Activated naive CD8-positive, alpha-beta T cell treated with anti-CD3 and anti-CD28 coated beads, Interleukin-2, amount 10 ng/mL, durations not matched to agents 7 days and 5 days (primary cell): Measurements from ENCODE around the gene LSS. TPM values are rescaled to one million over a fixed set of nuclear protein-coding genes. Genes with fewer than 3 reads are reported as not detected.

ENCODE experiments used
- ATAC-seq: fragments of 150-1000 bp; cut with Tn5 transposase; one replicate; pipeline ENCODE4 v1.10.0; 2021; ENCODE audit warnings: low read depth, moderate library complexity
- POLR2A ChIA-PET: fragments of 350-600 bp; sonication (Branson Sonifier 250); formaldehyde crosslinking; loops from one replicate; lab custom pipeline; 2021; ENCODE audit warnings: antibody characterized with exemption; lab: Charles Lee
- DNase-seq: peaks from one replicate; pipeline ENCODE4 v3.0.0; 2021
- H3K27ac Mint-ChIP-seq: one replicate; pipeline ENCODE4 v1.8.0; 2022; ENCODE audit warnings: mild to moderate bottlenecking, mixed read lengths
- H3K27me3 Mint-ChIP-seq: one replicate; pipeline ENCODE4 v1.8.0; 2022; ENCODE audit warnings: mild to moderate bottlenecking, moderate library complexity, mixed read lengths
- H3K36me3 Mint-ChIP-seq: one replicate; pipeline ENCODE4 v1.8.0; 2021; ENCODE audit warnings: mild to moderate bottlenecking, mixed read lengths
- H3K4me1 Mint-ChIP-seq: one replicate; pipeline ENCODE4 v1.8.0; 2021; ENCODE audit warnings: mixed read lengths
- H3K4me3 Mint-ChIP-seq: one replicate; pipeline ENCODE4 v1.8.0; 2022; ENCODE audit warnings: mild to moderate bottlenecking, moderate library complexity, mixed read lengths
- H3K9me3 Mint-ChIP-seq: one replicate; pipeline ENCODE4 v1.8.0; 2021; ENCODE audit warnings: mixed read lengths
- total RNA-seq, 2 experiments: library from RNA; stranded (reverse); gene quantifications; one replicate each; pipeline ENCODE4 v1.2.3, GENCODE V29; 2021

Gene LSS
- total RNA-seq, 2 experiments from 2014 or later, result 57.6 to 66.7 TPM

DNA sequence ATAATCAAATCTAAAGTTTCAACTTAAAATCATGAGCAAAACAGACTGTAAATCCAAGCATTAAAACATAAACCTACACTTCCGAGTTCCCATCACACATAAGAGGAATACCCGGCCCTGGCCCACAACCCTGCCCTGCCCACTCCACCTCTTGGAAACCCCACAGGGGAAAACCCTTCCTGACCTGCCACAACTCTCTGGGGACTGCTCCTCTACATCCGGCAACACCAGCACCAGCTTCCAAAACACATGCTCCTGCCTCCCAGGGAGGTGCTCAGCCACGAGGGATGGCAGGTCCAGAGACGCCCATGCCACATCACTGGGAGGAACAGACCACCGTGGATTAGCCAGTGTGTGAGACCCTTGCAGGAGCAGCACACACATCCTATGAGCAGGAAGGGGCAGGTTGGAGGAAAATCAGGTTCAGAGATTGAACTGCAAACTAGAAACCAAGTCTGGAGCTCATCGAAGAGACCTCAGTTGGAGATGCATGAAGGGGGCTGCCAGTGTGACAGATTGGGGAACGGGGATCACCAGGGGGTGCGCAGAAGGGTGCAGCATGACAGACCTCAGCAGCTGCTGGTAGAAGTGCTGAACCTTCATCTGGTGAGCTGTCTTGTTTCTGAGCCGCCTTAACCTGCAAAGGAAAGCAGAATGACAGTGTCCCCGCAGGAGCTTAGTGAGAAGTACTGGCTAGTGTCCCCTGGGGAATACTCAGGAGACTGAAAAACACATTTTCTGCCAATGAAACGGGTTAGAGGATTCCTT is 25.8 kb upstream of the LSS start:
- H3K4me3 Mint-ChIP-seq, result peak overlapping the region; percentile 62
- no peaks in the 10 kb centered on the region for H3K27me3 Mint-ChIP-seq
- POLR2A ChIA-PET, result interaction anchor here (0.7 to 1.3 kb wide), 3 partner anchors 9 to 169 kb away, joined by 3 to 4 read pairs (median 4); no protein-coding TSS in a partner anchor
- no peak for DNase-seq
- peaks cover 35% of the 10 kb centered on the region for H3K4me1 Mint-ChIP-seq
- H3K9me3 Mint-ChIP-seq, result no peaks in the 10 kb centered on the region
- ATAC-seq, result no peak
- peaks cover 56% of the 10 kb centered on the region for H3K36me3 Mint-ChIP-seq
- peak overlapping the region; percentile 85 for H3K27ac Mint-ChIP-seq

DNA sequence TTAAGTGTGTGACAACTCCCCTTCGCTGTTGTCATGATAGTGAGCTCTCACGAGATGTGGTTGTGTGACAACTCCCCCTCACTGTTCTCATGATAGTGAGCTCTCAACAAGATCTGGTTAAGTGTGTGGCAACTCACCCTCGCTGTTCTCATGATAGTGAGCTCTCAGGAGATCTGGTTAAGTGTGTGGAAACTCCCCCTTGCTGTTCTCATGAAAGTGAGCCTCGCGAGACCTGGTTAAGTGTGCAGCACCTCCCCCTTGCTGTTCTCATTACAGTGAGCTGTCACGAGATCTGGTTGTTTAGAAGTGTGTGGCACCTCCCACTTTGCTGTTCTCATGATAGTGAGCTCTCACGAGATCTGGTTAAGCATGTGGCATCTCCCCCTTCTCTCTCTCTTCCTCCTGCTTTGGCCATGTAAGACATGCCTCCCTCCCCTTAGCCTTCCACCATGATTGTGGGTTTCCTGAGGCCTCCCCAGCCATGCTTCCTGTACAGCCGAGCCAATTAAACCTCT is 25.1 kb upstream of the LSS start:
- Mint-ChIP-seq H3K4me3 (peak overlapping the region; percentile 62), H3K4me1 (peaks cover 37% of the 10 kb centered on the region), H3K27ac (peak overlapping the region; percentile 85), H3K27me3 (no peaks in the 10 kb centered on the region), H3K9me3 (no peaks in the 10 kb centered on the region), H3K36me3 (peaks cover 58% of the 10 kb centered on the region)
- POLR2A ChIA-PET, result interaction anchor here (0.7 to 1.3 kb wide), 5 partner anchors 9 to 170 kb away, joined by 3 to 4 read pairs (median 3); no protein-coding TSS in a partner anchor
- peak; percentile 90 for ATAC-seq
- DNase-seq, result peak; percentile 52

DNA sequence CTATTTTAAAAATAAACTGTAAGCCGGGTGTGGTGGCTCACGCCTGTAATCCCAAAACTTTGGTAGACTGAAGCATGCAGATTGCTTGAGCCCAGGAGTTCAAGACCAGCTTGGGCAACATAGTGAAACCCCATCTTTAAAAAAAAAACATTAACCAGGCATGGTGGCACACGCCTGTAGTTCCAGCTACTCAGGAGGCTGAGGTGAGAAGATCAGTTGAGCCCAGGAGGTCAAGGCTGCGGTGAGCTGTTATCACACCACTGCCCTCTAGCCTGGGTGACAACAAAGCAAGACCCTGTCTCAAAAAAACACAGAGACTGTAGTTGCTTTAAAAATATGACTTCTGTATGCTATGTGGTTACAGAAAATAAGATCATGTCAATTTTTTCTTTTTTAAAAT is 24.3 kb upstream of the LSS start:
- Mint-ChIP-seq H3K27ac (peak overlapping the region; percentile 32), H3K36me3 (peaks cover 56% of the 10 kb centered on the region), H3K4me3 (no peak overlapping the region), H3K9me3 (no peaks in the 10 kb centered on the region), H3K4me1 (peaks cover 37% of the 10 kb centered on the region), H3K27me3 (no peaks in the 10 kb centered on the region)
- no peak for DNase-seq
- ATAC-seq, result no peak
- POLR2A ChIA-PET, result interaction anchor here (1.1 to 1.3 kb wide), 2 partner anchors 109 to 170 kb away, joined by 3 read pairs; no protein-coding TSS in a partner anchor

DNA sequence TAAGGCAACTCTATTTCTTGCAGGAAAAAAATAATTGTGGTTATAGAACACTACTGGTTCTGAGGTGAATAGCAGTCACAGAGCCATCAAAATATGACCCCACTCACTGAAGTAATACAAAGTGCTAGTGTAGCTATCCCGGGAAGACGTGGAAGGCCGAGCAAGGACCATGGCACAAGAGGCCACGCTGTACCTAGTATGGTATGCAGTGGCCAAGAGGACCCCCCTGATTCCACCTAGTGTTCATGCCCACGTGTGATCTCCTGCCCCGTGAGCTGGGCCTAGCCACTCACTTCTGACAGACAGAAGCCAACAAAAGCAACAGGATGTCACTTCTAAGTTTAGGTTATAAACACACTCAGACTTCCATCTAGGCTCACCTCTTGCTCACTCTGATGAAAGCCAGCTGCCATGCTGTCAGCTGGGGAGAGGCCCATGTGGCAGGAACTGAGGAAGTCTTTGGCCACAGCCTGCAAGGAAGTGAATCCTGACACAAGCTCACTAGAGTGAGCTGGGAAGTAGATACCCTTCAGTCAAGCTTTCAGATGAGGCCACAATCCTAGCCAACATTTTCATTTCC is 21.7 kb upstream of the LSS start:
- POLR2A ChIA-PET, result no interaction called here
- ATAC-seq (no peak), DNase-seq (no peak)
- H3K9me3 Mint-ChIP-seq, result no peaks in the 10 kb centered on the region
- H3K36me3 Mint-ChIP-seq, result peaks cover 59% of the 10 kb centered on the region
- peaks cover 37% of the 10 kb centered on the region for H3K4me1 Mint-ChIP-seq
- no peak overlapping the region for H3K4me3 Mint-ChIP-seq
- no peaks in the 10 kb centered on the region for H3K27me3 Mint-ChIP-seq
- peak overlapping the region; percentile 75 for H3K27ac Mint-ChIP-seq

DNA sequence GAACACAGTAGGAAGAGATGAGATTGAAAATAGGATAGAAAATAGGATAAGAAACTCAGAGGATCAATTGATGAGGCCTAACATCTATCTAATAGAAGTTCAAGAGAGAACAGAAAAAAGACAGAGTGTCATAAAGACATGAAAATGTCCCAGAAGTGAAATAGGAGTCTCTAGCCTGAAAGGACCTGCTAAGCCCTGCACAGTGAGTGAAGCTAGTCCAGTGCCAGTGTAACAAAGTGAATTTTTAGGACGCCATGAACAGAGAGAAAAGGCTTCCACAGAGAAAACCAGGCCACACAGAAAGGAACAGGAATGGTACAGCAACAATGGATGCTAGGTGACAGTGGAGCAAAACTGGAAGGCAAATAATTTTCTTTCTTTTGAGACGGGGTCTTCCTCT is 20.3 kb upstream of the LSS start:
- Mint-ChIP-seq H3K27me3 (no peaks in the 10 kb centered on the region), H3K9me3 (no peaks in the 10 kb centered on the region), H3K4me3 (no peak overlapping the region), H3K36me3 (peaks cover 45% of the 10 kb centered on the region), H3K27ac (peak overlapping the region; percentile 4), H3K4me1 (peaks cover 24% of the 10 kb centered on the region)
- ATAC-seq (no peak), DNase-seq (no peak)
- POLR2A ChIA-PET, result no interaction called here

DNA sequence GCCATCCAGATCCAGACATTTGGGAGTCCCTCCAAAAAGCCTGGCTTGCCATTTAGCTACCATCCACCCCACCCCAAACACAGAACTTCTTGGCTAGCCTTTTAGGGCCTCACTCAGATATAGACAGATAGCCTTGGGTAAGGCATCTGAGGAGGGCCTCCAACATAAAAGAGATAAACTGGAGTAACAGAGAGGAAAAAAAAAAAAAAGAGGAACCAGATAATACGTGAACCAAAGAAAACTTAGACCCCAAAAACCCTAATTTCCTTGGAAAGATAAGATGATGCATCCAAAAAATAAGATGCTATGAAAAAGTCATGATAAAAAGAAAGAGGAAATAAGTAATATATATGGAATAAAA is 19.8 kb upstream of the LSS start:
- no peaks in the 10 kb centered on the region for H3K27me3 Mint-ChIP-seq
- H3K4me1 Mint-ChIP-seq, result peaks cover 20% of the 10 kb centered on the region
- no peak overlapping the region for H3K4me3 Mint-ChIP-seq
- POLR2A ChIA-PET, result no interaction called here
- ATAC-seq (no peak), DNase-seq (no peak)
- no peak overlapping the region for H3K27ac Mint-ChIP-seq
- no peaks in the 10 kb centered on the region for H3K9me3 Mint-ChIP-seq
- peaks cover 42% of the 10 kb centered on the region for H3K36me3 Mint-ChIP-seq

DNA sequence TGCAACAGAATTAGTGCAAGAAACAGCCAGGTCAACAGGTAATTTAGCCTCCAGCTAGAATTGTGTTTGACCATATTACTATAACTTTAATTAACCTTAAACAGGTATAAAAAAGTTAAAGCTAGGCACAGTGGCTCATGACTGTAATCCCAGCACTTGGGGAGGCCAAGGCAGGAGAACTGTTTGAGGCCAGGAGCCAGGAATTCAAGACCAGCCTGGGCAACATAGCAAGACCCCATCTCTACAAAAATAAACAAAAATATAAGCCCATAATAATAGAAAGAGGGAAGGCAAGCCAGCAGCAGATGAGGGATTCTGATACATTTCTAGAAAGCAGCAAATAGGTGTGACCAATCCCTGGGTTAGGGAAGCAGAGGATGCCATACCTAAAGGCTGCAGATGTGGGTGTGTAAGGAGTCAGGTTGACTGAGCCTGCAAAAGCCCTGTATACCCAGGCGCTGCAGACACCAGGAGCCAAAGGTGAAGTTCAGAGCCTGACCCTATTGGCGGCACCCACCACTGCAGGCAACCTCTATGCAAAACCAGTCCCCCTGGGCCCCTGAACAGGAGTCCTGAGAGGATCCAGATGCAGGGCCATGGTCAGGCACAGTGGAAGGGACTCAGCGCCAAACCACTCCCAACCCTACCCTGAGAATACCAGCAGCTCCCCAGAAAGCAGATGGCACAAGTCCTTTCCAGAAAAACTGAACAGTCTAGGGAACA is 19.3 kb upstream of the LSS start:
- H3K27ac Mint-ChIP-seq, result peak overlapping the region; percentile 16
- H3K27me3 Mint-ChIP-seq, result no peaks in the 10 kb centered on the region
- ATAC-seq (no peak), DNase-seq (no peak)
- H3K36me3 Mint-ChIP-seq, result peaks cover 41% of the 10 kb centered on the region
- peaks cover 18% of the 10 kb centered on the region for H3K4me1 Mint-ChIP-seq
- H3K9me3 Mint-ChIP-seq, result no peaks in the 10 kb centered on the region
- H3K4me3 Mint-ChIP-seq, result no peak overlapping the region
- POLR2A ChIA-PET, result no interaction called here

DNA sequence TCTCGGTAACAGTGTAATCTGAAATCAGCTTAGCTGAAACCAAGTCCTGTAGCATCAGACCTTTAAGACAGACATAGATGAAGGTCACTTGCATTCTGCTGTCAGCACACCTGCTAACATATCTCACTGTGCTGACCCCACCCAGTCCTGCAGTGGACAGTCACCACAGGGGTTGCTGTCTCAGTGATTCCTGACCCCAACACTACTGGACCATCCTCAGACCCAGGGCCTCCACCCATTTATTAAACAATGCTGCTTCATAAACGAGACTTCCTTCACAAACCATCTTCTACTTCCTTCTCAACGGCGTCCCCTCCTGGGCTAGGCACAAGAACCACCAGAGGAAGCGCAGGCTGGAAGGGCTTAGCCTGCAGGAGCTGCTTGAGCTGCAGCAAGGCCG is 17.8 kb upstream of the LSS start:
- Mint-ChIP-seq H3K27ac (no peak overlapping the region), H3K36me3 (peaks cover 45% of the 10 kb centered on the region)
- POLR2A ChIA-PET, result interaction anchor here (1.4 to 1.7 kb wide), 2 partner anchors 16 to 21 kb away, joined by 3 read pairs; no protein-coding TSS in a partner anchor

DNA sequence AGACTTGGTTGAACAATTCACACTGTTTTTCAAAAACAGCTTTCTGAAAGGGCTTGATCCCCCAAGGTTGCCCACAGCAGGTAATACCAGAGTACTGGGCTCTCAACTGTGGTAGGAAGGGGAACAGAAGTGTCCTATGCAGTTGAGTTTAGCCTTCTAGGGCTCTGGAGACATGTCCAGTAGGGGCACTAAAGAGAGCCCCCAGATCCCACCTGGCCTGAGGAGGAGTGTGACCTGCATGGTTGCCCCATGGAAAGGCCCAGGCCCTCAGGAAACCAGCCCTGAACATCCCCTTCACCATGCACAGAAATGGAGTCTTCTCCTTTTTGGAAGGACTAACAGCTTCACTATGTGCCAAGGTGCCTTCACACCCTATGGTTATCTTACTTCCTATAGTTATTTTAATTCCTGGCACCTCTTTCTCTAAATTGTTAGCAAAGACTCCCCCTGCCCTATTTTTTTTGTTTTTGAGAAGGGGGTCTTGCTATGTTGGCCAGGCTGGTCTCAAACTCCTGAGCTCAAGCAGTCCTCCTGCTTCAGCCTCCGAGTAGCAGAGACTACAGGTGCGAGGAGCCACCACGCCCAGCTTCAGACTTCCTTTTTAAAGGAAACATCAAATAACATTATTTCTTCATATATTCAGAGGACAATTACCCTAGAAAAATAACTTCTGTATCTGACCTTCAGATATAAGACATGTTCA is 16.8 kb upstream of the LSS start:
- POLR2A ChIA-PET, result interaction anchor here (1.0 to 1.7 kb wide), 3 partner anchors 8 to 22 kb away, joined by 3 to 4 read pairs (median 3); no protein-coding TSS in a partner anchor
- ATAC-seq, result no peak
- no peak overlapping the region for H3K27ac Mint-ChIP-seq
- peaks cover 14% of the 10 kb centered on the region for H3K4me1 Mint-ChIP-seq
- no peak for DNase-seq
- no peaks in the 10 kb centered on the region for H3K9me3 Mint-ChIP-seq
- H3K4me3 Mint-ChIP-seq, result no peak overlapping the region
- no peaks in the 10 kb centered on the region for H3K27me3 Mint-ChIP-seq
- peaks cover 41% of the 10 kb centered on the region for H3K36me3 Mint-ChIP-seq

More for the DNA sequence above, 17.8 kb upstream of the LSS start:
- ATAC-seq (no peak), DNase-seq (no peak)
- Mint-ChIP-seq H3K4me1 (peaks cover 16% of the 10 kb centered on the region), H3K9me3 (no peaks in the 10 kb centered on the region), H3K27me3 (no peaks in the 10 kb centered on the region), H3K4me3 (no peak overlapping the region)

DNA sequence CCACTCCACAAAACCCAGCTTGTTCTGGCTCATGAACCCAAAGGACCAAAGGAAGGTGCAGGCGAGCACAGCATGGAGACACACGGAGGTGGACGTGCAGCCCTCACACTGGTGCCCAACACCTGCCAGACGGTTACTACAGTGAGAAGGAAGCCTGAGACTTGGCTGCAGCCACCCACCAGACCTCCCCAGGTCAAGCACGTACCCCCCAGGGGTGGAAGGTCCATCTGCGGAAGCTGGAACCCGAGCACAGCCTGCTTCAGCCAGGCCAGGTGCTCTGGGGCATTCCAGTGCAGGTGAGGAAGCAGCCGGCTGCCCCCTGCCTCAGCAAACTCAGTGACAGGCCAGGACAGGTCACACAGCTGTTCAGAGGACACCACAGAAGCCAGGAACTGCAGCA is 16.0 kb upstream of the LSS start:
- H3K9me3 Mint-ChIP-seq, result no peaks in the 10 kb centered on the region
- POLR2A ChIA-PET, result interaction anchor here (1.0 kb wide), 1 partner anchor 9 kb away, joined by 4 read pairs; no protein-coding TSS in a partner anchor
- H3K4me3 Mint-ChIP-seq, result no peak overlapping the region
- ATAC-seq (no peak), DNase-seq (no peak)
- H3K4me1 Mint-ChIP-seq, result peaks cover 10% of the 10 kb centered on the region
- no peak overlapping the region for H3K27ac Mint-ChIP-seq
- H3K36me3 Mint-ChIP-seq, result peaks cover 40% of the 10 kb centered on the region
- H3K27me3 Mint-ChIP-seq, result no peaks in the 10 kb centered on the region

DNA sequence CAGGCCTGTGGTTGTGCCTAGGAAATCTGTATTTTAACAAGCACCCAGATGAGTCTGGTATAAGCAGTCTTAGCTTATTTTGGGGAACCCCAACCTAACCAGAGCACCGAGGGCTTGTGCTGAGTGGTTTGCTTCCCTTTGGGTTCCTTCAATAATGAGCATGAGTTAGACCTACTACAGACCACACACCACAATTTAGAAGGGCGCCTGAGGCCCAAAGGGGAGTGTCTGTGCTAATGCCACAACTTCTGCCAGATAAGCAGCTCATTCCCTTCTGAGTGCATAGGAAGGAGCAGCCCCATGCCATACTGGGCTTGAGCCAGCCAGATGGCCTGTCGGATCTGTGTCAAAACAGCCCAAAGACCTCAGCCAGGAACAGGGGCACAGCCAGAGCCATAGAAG is 15.4 kb upstream of the LSS start:
- H3K4me3 Mint-ChIP-seq, result no peak overlapping the region
- no peak for DNase-seq
- H3K27me3 Mint-ChIP-seq, result no peaks in the 10 kb centered on the region
- POLR2A ChIA-PET, result no interaction called here
- peak overlapping the region; percentile 32 for H3K27ac Mint-ChIP-seq
- ATAC-seq, result peak; percentile 49
- peaks cover 10% of the 10 kb centered on the region for H3K4me1 Mint-ChIP-seq
- peaks cover 42% of the 10 kb centered on the region for H3K36me3 Mint-ChIP-seq
- no peaks in the 10 kb centered on the region for H3K9me3 Mint-ChIP-seq

DNA sequence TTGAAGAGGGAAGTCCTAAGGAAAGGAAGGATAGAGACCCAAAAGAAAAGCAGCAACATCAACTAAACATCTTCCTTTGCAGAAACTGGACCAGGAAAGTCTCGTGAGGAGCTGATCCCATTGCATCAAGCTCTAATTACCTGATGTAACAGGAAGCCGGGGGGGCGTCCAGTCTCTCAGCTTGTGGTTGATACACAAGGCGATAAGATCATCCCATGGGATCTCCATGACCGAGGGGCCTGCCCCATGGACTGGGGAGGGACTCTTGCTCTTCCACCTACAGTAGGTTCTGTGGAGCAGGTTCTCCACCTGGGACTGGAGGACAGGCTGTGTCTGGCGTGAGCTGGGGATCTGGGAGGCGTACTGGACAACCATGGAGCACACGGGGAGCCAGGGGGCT is 14.8 kb upstream of the LSS start:
- Mint-ChIP-seq H3K9me3 (no peaks in the 10 kb centered on the region), H3K4me3 (no peak overlapping the region), H3K27me3 (no peaks in the 10 kb centered on the region), H3K4me1 (peaks cover 8% of the 10 kb centered on the region), H3K27ac (peak overlapping the region; percentile 56), H3K36me3 (peaks cover 42% of the 10 kb centered on the region)
- POLR2A ChIA-PET, result interaction anchor here (0.8 kb wide), 1 partner anchor 10 kb away, joined by 3 read pairs; no protein-coding TSS in a partner anchor
- DNase-seq, result no peak
- ATAC-seq, result no peak
